B cell (primary cell): ENCODE data around the gene MS4A18. TPM values are rescaled to one million over a fixed set of nuclear protein-coding genes. Genes with fewer than 3 reads are reported as not detected.

Experiments used
- ATAC-seq: fragments of 200-7000 bp; cut with Tn5 transposase; one replicate; pipeline ENCODE4 v1.10.0; 2021; ENCODE audit warnings: low read depth, mild to moderate bottlenecking, moderate number of reproducible peaks, moderate library complexity
- CTCF ChIA-PET: fragments of 350-600 bp; sonication (Branson Sonifier 250); formaldehyde crosslinking; loops from one replicate; lab custom pipeline; 2021; ENCODE audit warnings: antibody characterized with exemption, inconsistent platforms; lab: Charles Lee
- POLR2A ChIA-PET: fragments of 350-600 bp; sonication (Branson Sonifier 250); formaldehyde crosslinking; loops from one replicate; lab custom pipeline; 2021; ENCODE audit warnings: antibody characterized with exemption; lab: Charles Lee
- DNase-seq: peaks from one replicate; pipeline ENCODE4 v3.0.0; 2013
- H2AFZ ChIP-seq: 2 replicates; pipeline ENCODE4 v1.6.1; 2012; ENCODE audit warnings: mild to moderate bottlenecking, low read depth, low read length; ENCODE audit not compliant: insufficient read depth, poor library complexity, severe bottlenecking
- H3K27ac ChIP-seq, 2 donors: 1 replicate in 1 of 2; 2 replicates in 1 of 2; pipeline ENCODE4 v1.5.1; 2012 to 2013; ENCODE audit warnings: low read length in 2 of 2, mild to moderate bottlenecking in 2 of 2, moderate library complexity in 1 of 2
- H3K27me3 ChIP-seq, 4 experiments: fragments of 200-600 bp in 1 of 4; sonication (generic) in 1 of 4; replicated peaks in 1 of 4; 1 replicate in 2 of 4; 2 replicates in 2 of 4; pipeline versions ENCODE4 v1.6.1 to v1.7.0; 2013 to 2016; ENCODE audit warnings: low read length in 3 of 4, mild to moderate bottlenecking in 2 of 4, mixed read lengths in 1 of 4, moderate library complexity in 1 of 4; ENCODE audit not compliant: insufficient read depth in 4 of 4, control insufficient read depth in 3 of 4; ENCODE audit errors: control extremely low read depth in 1 of 4
- H3K36me3 ChIP-seq, 2 experiments: replicated peaks in 1 of 2; 1 replicate in 1 of 2; 2 replicates in 1 of 2; pipeline versions ENCODE4 v1.6.1 to v1.7.1; 2013; ENCODE audit warnings: low read length in 1 of 2; ENCODE audit not compliant: insufficient read depth in 2 of 2, control insufficient read depth in 1 of 2; ENCODE audit errors: control extremely low read depth in 1 of 2, extremely low read depth in 1 of 2
- H3K4me1 ChIP-seq, 2 donors: fragments of 200-600 bp in 1 of 2; sonication (generic) in 1 of 2; 1 replicate in 1 of 2; 2 replicates in 1 of 2; pipeline versions ENCODE4 v1.5.1 to v1.6.1; 2013 to 2017; ENCODE audit warnings: low read length in 2 of 2; ENCODE audit not compliant: control insufficient read depth in 2 of 2, insufficient read depth in 2 of 2
- H3K4me2 ChIP-seq: replicated peaks from 2 replicates; pipeline ENCODE3; 2012; ENCODE audit warnings: mild to moderate bottlenecking, low read depth, low read length; ENCODE audit not compliant: poor library complexity, severe bottlenecking
- H3K4me3 ChIP-seq, 5 experiments: fragments of 200-600 bp in 1 of 5; sonication (generic) in 1 of 5; 1 replicate in 3 of 5; 2 replicates in 2 of 5; pipeline versions ENCODE4 v1.5.1 to v1.7.0; 2011 to 2016; ENCODE audit warnings: low read length in 4 of 5, mild to moderate bottlenecking in 4 of 5, low read depth in 2 of 5, control low read depth in 1 of 5, moderate library complexity in 1 of 5; ENCODE audit not compliant: insufficient read depth in 1 of 5; ENCODE audit errors: control extremely low read depth in 1 of 5, extremely low read depth in 1 of 5
- H3K79me2 ChIP-seq: fragments of 200-600 bp; sonication (generic); one replicate; pipeline ENCODE4 v1.6.0; 2016; ENCODE audit warnings: low read length; ENCODE audit not compliant: control insufficient read depth, insufficient read depth
- H3K9ac ChIP-seq: fragments of 200-600 bp; sonication (generic); 2 replicates; pipeline ENCODE4 v1.6.1; 2017; ENCODE audit warnings: mild to moderate bottlenecking, low read length, moderate library complexity
- H3K9me3 ChIP-seq, 3 donors: one replicate each; pipeline versions ENCODE4 v1.6.1 to v1.7.1; 2013; ENCODE audit warnings: low read length in 2 of 3; ENCODE audit not compliant: control insufficient read depth in 2 of 3, insufficient read depth in 1 of 3; ENCODE audit errors: control extremely low read depth in 1 of 3
- H4K20me1 ChIP-seq: 2 replicates; pipeline ENCODE4 v1.6.0; 2012; ENCODE audit warnings: mild to moderate bottlenecking, low read length; ENCODE audit not compliant: insufficient read depth, control insufficient read depth, poor library complexity, severe bottlenecking
- H3K27ac Mint-ChIP-seq: one replicate; pipeline ENCODE4 v1.8.0; 2021; ENCODE audit warnings: mixed read lengths
- H3K27me3 Mint-ChIP-seq: one replicate; pipeline ENCODE4 v1.8.0; 2021; ENCODE audit warnings: mixed read lengths
- H3K4me1 Mint-ChIP-seq: one replicate; pipeline ENCODE4 v1.8.0; 2021; ENCODE audit warnings: mixed read lengths
- H3K4me3 Mint-ChIP-seq: one replicate; pipeline ENCODE4 v1.8.0; 2021; ENCODE audit warnings: mixed read lengths
- H3K9me3 Mint-ChIP-seq: one replicate; pipeline ENCODE4 v1.8.0; 2022; ENCODE audit warnings: mixed read lengths; ENCODE audit not compliant: insufficient read depth
- EZH2 ChIP-seq: IDR thresholded peaks from 2 replicates; pipeline ENCODE4 v1.6.1; 2012; ENCODE audit warnings: borderline replicate concordance, low read depth, mild to moderate bottlenecking, moderate library complexity, low read length; ENCODE audit not compliant: insufficient read depth, poor library complexity, severe bottlenecking
- WGBS: methylation state at CpG from one replicate; pipeline ENCODE4 v1.1.5; 2013; ENCODE audit warnings: missing lambda C conversion rate; ENCODE audit not compliant: insufficient coverage; 5-methylcytosine and 5-hydroxymethylcytosine counted together
- intact Hi-C: fragments of 100-400 bp; cut with micrococcal nuclease; formaldehyde crosslinking; loops from one replicate; pipeline ENCODE4 v1.10.0; 2022
- polyA plus RNA-seq: library from polyadenylated mRNA; depleted of rRNA; stranded (reverse); fragments of >200 nt; gene quantifications from 2 replicates; pipeline ENCODE4 v1.2.3, GENCODE V29; 2012
- total RNA-seq, 2 donors: library from RNA; stranded (reverse); fragments of 120-200 nt in 1 of 2; gene quantifications; 1 replicate in 1 of 2; 2 replicates in 1 of 2; pipeline versions ENCODE4 v1.2.3 to v1.2.4, GENCODE V29; 2013 to 2022
- TF ChIP-seq, protein P1 (sequence below): fragments of 200-600 bp; IDR thresholded peaks from one replicate; pipeline ENCODE4 v1.8.0; 2022; ENCODE audit warnings: antibody characterized with exemption, mild to moderate bottlenecking

Gene MS4A18
- total and polyA plus RNA-seq, 2 donors (not counting 1 experiment from before 2014, with no cell fraction given): not detected

DNA sequence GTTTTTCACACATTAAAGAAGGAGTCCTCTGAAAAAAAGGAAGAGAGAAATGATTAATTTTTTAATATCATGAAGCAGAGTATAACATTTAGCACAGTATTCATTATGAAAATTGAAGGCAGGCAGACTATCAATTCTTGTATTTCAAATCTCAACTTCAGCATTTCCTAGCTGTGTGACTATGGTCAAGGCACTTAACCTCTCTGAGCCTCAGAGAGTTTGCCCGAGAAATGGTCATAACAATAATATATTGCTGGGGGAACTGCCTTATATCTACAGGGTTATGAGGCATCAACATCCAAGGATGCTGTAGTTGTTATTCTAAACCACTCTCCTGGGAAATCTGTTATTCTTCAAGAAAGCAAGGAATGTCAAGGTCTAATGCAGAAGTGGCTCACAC lies 1.1 kb downstream of the MS4A18 start:
- WGBS: no CpG with 5 or more reads among the region's 1 CpG
- no peaks in the 10 kb centered on the region for H3K9me3 ChIP-seq
- TF ChIP-seq, protein P1, sequence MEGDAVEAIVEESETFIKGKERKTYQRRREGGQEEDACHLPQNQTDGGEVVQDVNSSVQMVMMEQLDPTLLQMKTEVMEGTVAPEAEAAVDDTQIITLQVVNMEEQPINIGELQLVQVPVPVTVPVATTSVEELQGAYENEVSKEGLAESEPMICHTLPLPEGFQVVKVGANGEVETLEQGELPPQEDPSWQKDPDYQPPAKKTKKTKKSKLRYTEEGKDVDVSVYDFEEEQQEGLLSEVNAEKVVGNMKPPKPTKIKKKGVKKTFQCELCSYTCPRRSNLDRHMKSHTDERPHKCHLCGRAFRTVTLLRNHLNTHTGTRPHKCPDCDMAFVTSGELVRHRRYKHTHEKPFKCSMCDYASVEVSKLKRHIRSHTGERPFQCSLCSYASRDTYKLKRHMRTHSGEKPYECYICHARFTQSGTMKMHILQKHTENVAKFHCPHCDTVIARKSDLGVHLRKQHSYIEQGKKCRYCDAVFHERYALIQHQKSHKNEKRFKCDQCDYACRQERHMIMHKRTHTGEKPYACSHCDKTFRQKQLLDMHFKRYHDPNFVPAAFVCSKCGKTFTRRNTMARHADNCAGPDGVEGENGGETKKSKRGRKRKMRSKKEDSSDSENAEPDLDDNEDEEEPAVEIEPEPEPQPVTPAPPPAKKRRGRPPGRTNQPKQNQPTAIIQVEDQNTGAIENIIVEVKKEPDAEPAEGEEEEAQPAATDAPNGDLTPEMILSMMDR: no peak
- H4K20me1 ChIP-seq: no peaks in the 10 kb centered on the region
- H3K27me3 ChIP-seq: peaks cover 0 to 6% (median 0%) of the 10 kb centered on the region in 4 experiments
- CTCF ChIA-PET: interaction anchor here (0.6 kb wide), 1 partner anchor 1767 kb away, joined by 3 read pairs; no protein-coding TSS in a partner anchor
- no peaks in the 10 kb centered on the region for H3K4me1 ChIP-seq
- H3K27me3 Mint-ChIP-seq: peaks cover 35% of the 10 kb centered on the region
- H3K4me3 Mint-ChIP-seq: no peak overlapping the region
- H3K4me1 Mint-ChIP-seq: no peaks in the 10 kb centered on the region
- no peaks in the 10 kb centered on the region for H3K36me3 ChIP-seq
- no peak overlapping the region for H3K9ac ChIP-seq
- no peak overlapping the region for H3K27ac Mint-ChIP-seq
- H2AFZ ChIP-seq: no peak overlapping the region
- no peak overlapping the region for H3K27ac ChIP-seq
- H3K79me2 ChIP-seq: no peaks in the 10 kb centered on the region
- ATAC-seq: no peak
- H3K4me3 ChIP-seq: no peak overlapping the region
- POLR2A ChIA-PET: no interaction called here
- no peak overlapping the region for H3K4me2 ChIP-seq
- no peak for DNase-seq
- intact Hi-C loops: no loop called here
- no peaks in the 10 kb centered on the region for H3K9me3 Mint-ChIP-seq

DNA sequence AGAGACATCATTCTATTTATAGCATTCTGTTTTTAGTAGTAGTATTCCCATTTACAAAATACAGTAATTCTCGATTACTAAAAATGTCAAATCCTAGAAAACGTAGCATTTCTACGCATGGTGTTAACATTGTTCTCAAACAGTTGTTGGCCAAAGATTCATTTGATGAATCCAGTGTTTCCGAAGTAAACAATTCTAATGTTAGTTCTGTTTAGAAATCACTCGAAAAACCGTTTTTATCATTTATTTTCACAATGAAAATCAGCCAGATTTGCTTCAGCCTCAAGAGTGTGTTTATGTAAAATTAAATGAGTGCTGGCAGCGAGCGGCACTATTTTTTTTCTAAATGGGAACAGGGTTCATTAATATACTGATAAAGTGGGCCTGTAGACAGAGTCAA lies 7.1 kb downstream of the MS4A18 start:
- ChIA-PET CTCF (no interaction called here), POLR2A (no interaction called here)
- ATAC-seq (no peak), DNase-seq (no peak)
- Histone ChIP-seq H3K79me2 (no peaks in the 10 kb centered on the region), H3K9ac (no peak overlapping the region), H2AFZ (no peak overlapping the region), H3K27ac (no peak overlapping the region), H3K4me2 (no peak overlapping the region), H3K4me3 (no peak overlapping the region), H3K9me3 (peaks cover 0 to 3% (median 0%) of the 10 kb centered on the region in 3 donors), H3K36me3 (no peaks in the 10 kb centered on the region), H3K27me3 (peaks cover 0 to 6% (median 0%) of the 10 kb centered on the region in 4 experiments), H4K20me1 (no peaks in the 10 kb centered on the region), H3K4me1 (no peaks in the 10 kb centered on the region)
- 100% methylated on average over 2 of the region's 8 CpGs for whole genome bisulfite sequencing
- Mint-ChIP-seq H3K4me1 (no peaks in the 10 kb centered on the region), H3K4me3 (no peak overlapping the region), H3K9me3 (no peaks in the 10 kb centered on the region), H3K27me3 (peaks cover 36% of the 10 kb centered on the region), H3K27ac (no peak overlapping the region)
- intact Hi-C loops: no loop called here
- TF ChIP-seq, protein P1: no peak
- TF ChIP-seq EZH2: no peak
